HG03060 (cell line): ENCODE data around the gene IKZF1.

ENCODE experiments used
- ATAC-seq: cut with Tn5 transposase; IDR thresholded peaks from one replicate; pipeline ENCODE4 v1.9.1; 2021; ENCODE audit warnings: low read depth, moderate number of reproducible peaks; ENCODE audit not compliant: unreplicated experiment

IKZF1 gene

DNA sequence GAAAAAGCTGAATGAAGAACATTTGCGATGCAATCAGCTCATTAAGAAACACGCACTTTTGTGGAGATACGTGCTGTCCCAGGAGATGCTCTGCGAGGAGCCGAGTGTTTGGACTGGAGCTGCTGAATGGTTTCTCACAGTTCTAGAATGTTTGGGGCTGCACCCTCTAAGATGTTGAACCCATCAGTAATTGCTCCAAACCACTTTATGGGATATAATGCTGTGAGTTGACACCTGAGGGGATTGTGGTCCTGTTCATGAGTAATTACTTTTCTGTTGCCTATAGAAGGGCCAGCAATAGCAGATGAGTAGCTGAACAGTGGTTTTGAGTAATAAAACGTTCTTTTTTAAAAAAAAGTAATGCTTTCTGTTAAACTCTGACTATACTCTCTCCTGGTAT, 63.1 kb downstream of the IKZF1 start:
- ATAC-seq, result no peak

DNA sequence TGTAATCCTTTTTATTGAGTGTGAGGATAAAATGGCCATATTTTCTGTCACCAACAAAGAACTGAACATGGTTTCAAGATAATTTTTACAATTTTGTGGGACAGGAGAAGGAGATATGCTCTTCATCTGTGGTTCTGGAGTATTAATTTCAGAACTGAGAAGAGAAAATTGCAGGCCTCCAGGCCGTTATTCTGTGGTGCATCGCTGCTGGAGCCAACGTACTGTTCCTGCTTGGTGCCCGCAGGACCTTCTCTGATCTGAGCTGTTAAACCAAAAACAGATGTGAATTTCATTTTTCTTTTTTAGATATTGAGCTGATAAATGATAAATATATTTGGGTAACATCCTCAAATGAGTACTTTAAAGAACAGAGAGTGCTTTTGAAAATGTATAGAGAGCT, 63.9 kb downstream of the IKZF1 start:
- ATAC-seq, result no peak

- no peak for ATAC-seq
These were observed 64.9 kb downstream of the IKZF1 start for GRCh38 chr7:50369143-50370026.

DNA sequence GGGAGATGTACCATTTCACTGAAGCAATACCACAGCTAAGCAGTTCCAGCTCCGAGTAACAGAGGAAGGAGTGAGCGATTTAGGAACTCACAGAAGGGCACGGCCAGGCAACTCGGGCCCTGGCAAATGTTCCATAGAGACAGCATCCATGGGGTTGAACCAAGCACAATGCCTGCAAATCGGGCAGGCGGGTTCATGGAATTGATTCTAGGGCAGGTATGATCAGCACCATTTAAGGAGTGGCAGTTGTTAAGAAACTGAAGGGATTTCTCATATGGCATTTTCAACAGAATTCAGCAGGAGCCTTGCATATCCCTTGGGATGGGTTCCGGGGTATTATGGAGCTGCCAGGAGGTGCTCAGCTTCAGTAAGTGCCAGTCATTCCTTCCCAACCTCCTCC, 66.4 kb downstream of the IKZF1 start:
- ATAC-seq, result no peak

GRCh38 chr7:50371551-50372021, 67.1 kb downstream of the IKZF1 start:
- ATAC-seq, result no peak

DNA sequence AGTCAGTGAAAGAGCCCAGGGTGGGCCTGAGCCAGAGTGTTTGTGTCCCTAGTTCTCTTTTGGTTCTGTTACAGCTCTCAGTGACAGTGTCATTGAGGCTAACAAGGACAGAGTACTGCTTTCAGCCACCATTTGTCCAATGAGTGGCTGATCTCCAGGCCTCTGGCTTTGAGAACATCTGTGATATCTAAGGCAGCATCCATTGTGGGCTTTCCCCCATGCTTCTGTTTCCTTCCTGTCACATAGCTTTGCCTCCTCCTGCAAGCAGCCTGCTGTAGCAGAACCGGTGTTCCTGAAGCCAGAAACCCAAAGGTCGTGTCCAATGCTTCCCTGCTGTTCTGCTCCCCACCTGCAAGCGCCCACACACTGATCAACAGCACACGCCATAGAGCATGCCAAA, 68.4 kb downstream of the IKZF1 start:
- ATAC-seq, result no peak

DNA sequence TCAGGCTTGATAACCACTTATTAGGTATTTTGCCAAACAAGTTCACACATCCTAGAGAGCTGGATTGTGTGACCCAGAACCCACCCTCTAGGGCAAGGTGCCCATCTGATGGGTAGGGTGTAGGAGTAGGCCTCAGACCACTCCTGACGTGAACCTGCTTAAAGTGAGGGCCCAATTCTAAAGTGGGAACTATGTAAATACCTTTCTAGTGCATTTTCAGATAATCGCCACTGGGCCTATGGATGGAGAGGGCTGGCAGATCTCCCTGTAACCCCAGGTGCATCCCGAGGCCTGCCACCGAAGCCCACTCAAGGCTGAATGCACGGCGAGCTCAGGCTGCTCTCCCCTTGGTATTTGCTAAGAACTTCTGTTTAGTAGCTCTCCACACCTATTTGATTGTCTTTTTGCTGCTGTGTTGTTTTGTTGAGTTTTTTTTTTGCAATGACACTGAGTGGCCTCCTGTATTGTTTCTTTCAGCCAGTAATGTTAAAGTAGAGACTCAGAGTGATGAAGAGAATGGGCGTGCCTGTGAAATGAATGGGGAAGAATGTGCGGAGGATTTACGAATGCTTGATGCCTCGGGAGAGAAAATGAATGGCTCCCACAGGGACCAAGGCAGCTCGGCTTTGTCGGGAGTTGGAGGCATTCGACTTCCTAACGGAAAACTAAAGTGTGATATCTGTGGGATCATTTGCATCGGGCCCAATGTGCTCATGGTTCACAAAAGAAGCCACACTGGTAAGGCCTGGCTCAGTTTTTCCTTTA, 71.7 kb downstream of the IKZF1 start:
- no peak for ATAC-seq

GRCh38 chr7:50377356-50377755, 72.8 kb downstream of the IKZF1 start:
- no peak for ATAC-seq

DNA sequence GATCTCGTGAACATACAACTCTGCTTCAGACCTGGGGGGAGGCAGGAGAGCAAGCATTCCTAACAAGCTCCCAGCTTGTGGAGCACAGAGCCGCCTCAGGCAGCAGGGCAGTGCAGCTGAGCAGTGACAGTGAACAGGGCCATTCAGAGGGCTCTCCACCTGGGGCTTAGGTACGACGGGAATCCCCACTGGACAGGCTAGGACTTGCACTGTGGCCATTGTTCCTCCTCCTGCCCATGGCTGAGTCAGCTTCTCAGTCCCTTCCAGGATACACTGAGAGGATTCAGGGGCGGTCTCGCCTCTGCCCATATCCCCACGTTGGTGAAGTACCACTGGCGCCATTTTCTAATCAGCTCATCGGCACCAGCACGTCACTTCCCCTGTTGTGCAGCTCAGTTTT, 74.6 kb downstream of the IKZF1 start:
- ATAC-seq, result no peak

DNA sequence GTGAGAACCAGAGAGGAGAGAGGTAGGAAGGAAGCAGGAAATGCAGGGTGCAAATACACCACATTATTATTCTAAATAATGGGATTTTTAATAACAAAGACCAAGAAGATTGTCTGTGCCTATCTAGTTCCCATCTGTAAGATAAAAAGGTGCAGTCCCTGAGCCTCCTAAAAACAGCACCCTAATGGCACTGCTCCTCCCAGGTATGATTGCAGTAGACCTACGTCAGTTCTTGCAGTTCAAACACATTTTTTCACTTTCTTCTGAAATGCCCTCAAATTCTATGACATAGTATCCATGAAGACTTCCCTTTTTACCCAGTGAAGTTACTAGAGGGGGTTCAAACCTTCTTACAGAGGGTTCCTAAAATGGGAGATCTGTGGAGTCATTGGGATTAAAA, 75.0 kb downstream of the IKZF1 start:
- no peak for ATAC-seq

DNA sequence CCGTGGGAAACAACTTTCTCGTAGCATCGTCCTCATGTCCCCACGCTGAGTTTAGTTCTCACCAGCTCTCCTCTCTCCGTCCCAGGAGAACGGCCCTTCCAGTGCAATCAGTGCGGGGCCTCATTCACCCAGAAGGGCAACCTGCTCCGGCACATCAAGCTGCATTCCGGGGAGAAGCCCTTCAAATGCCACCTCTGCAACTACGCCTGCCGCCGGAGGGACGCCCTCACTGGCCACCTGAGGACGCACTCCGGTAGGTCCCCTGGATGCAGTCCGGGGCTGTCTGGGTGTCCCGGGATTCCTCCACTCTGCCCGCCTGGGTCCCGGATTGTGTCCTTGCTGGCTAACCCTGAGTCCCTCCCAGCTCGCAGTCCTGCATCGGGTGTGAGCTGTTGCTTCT, 77.9 kb downstream of the IKZF1 start:
- ATAC-seq, result no peak

DNA sequence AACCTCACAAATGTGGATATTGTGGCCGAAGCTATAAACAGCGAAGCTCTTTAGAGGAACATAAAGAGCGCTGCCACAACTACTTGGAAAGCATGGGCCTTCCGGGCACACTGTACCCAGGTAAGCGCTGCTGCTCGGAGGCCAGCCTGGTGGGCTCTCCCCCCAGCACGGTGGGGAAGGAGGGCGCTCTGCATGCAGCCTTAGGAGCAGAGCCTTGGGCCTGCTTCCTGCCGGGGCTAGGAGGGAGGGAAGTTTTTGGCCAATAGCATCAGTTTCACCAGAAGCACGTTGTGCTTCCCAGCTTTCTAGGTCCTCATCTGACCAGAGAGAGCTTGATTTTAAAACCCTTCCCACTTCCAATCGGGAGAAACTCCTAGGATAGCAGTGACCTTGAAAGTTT, 82.8 kb downstream of the IKZF1 start:
- ATAC-seq, result no peak

GRCh38 chr7:50389961-50390360, 85.4 kb downstream of the IKZF1 start:
- ATAC-seq, result no peak

DNA sequence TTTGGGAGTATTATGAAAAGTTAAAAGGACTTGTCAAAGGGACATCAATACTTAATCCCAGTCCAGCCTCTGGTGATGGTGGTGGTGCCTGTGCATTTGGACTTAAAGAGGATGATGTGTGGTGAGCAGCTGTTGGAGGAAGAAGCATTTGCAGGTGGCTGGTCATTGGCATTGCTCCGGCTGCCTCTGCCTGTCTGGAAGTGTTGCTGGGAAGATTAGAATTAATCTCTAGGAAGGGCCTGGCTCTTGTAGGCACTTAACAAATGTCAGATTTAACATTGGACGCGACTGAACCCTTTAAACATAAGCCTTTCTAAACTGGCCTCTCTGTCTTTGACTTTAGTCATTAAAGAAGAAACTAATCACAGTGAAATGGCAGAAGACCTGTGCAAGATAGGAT, 86.9 kb downstream of the IKZF1 start:
- ATAC-seq, result no peak

GRCh38 chr7:50393076-50393475, 88.6 kb downstream of the IKZF1 start:
- no peak for ATAC-seq

- ATAC-seq, result no peak
These were observed 89.2 kb downstream of the IKZF1 start for GRCh38 chr7:50393547-50394252.

DNA sequence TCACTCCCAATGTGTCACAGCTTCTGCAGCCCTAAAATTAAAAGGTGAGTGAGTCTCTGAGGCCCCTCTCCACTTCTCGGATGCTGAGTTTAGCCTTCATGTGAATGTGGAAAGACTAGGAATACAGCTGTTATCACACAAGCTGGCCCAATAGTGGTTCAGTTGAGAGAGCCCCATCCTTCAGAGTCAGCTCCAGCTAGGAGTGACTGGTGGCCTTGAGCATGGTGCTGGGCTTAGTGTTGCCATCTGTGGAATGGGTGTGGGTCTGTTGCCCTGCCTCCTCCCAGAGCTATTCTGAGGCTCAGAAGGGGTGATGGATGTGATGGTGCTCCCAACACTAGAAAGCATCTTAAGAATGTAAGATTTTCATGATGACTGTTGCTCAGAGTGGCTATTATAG, 89.8 kb downstream of the IKZF1 start:
- ATAC-seq, result no peak

DNA sequence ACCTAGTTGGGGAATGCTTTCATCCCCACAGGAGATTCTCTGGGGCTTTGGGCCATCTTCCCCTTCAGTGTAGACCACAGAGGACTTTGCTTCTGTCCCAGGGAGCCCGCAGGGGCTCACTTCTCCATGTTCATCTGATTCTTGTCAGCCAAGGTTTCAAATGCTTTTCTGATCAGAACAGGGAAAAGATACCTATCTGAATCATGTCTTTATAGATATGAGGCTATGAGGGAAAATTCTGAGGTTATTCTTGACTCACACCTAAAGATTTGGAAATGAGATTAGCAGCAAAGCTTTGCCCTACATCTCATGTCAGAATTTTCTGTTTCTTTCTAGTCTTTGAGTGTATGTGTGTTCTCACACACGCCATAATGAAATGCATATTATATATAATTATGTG, 92.3 kb downstream of the IKZF1 start:
- ATAC-seq, result peak; percentile 7

GRCh38 chr7:50397320-50397970, 92.9 kb downstream of the IKZF1 start:
- ATAC-seq, result peak; percentile 53

DNA sequence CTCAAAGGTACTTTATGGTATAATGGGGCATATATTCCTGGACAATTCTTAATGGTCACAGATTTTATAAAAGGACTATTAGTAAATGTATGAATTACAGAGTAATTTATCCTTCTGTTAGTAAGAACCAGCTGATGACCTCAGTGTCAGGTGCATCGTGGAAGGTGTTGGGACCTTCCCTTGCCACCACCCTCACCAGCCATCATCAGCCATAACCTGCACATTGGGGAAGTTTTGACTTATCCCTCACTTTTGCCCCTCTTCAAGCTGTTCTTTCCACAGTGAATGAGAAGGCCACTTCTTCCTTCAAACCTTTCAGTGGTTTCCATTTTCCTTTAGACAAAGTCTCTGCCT, 93.4 kb downstream of the IKZF1 start:
- no peak for ATAC-seq

DNA sequence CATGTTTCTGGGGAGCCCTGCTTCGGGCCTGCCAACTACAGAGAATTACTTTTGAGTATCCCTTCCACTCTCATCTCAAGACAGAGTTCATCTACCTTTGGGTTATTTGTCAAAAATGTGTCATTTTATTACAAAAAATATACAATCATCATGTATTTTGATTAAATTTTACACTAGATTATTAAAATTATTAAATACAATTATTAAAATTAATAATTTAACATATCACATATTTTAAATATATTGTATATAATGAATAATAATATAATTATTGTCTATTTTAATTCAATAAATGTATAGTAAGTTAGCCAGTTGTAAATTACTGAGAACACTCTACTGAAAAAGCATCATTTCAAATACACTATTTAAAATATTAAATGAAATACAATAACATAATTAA, 94.7 kb downstream of the IKZF1 start:
- no peak for ATAC-seq
